ENCODE measurements around the gene PIGT. TPM values are rescaled to one million over a fixed set of nuclear protein-coding genes. Genes with fewer than 3 reads are reported as not detected.

PIGT gene
- total RNA-seq, 4 donors from 2014 or later: 85.0 to 122 (median 114) TPM

GRCh38 chr20:45395114-45395415, 20.9 kb upstream of the PIGT start:
- Histone ChIP-seq H3K4me3 (replicated peaks in 1 of 3) (no peak overlapping the region), H3K4me1 (no peaks in the 10 kb centered on the region), H3K9me3 (no peaks in the 10 kb centered on the region), H3K27ac (no peak overlapping the region), H3K36me3 (no peaks in the 10 kb centered on the region), H3K27me3 (no peaks in the 10 kb centered on the region)
- 89 to 91% methylated on average over 3 to 4 of the region's 7 CpGs for WGBS, 2 donors
- DNase-seq: no peak
- TF ChIP-seq CTCF (IDR thresholded peaks at IDR 0.05): no peak
- no peak for TF ChIP-seq POLR2A (IDR thresholded peaks at IDR 0.05)
- intact Hi-C loops (cut with DNase I): no loop called here

GRCh38 chr20:45399018-45399417, 16.9 kb upstream of the PIGT start:
- TF ChIP-seq POLR2A (IDR thresholded peaks at IDR 0.05): no peak
- TF ChIP-seq CTCF (IDR thresholded peaks at IDR 0.05): no peak
- no peak for DNase-seq
- no peaks in the 10 kb centered on the region for H3K9me3 ChIP-seq
- H3K36me3 ChIP-seq: no peaks in the 10 kb centered on the region
- 98 to 100% methylated on average over 1 of the region's 1 CpG for WGBS, 2 donors
- intact Hi-C loops (cut with DNase I): no loop called here
- H3K27me3 ChIP-seq: no peaks in the 10 kb centered on the region
- H3K4me1 ChIP-seq: no peaks in the 10 kb centered on the region
- H3K4me3 ChIP-seq (replicated peaks in 1 of 3): no peak overlapping the region
- H3K27ac ChIP-seq: no peak overlapping the region

- TF ChIP-seq CTCF (IDR thresholded peaks at IDR 0.05) (no peak), POLR2A (IDR thresholded peaks at IDR 0.05) (no peak)
- no peaks in the 10 kb centered on the region for H3K9me3 ChIP-seq
- WGBS, 2 donors: 96 to 98% methylated on average over 4 to 5 of the region's 6 CpGs
- no peak overlapping the region for H3K4me3 ChIP-seq (replicated peaks in 1 of 3)
- H3K4me1 ChIP-seq: peaks cover 0 to 3% of the 10 kb centered on the region in 2 donors
- no peak for DNase-seq
- H3K36me3 ChIP-seq: no peaks in the 10 kb centered on the region
- intact Hi-C loops (cut with DNase I): no loop called here
- H3K27me3 ChIP-seq: no peaks in the 10 kb centered on the region
- H3K27ac ChIP-seq: no peak overlapping the region
Measured at GRCh38 chr20:45400346-45401031, 15.5 kb upstream of the PIGT start.

GRCh38 chr20:45402946-45403345, 13.0 kb upstream of the PIGT start:
- Histone ChIP-seq H3K4me1 (peaks cover 0 to 6% of the 10 kb centered on the region in 2 donors), H3K4me3 (replicated peaks in 1 of 3) (no peak overlapping the region), H3K36me3 (no peaks in the 10 kb centered on the region), H3K27ac (no peak overlapping the region), H3K27me3 (no peaks in the 10 kb centered on the region), H3K9me3 (no peaks in the 10 kb centered on the region)
- WGBS, 2 donors: 94 to 97% methylated on average over 1 of the region's 1 CpG
- no peak for DNase-seq
- TF ChIP-seq POLR2A (IDR thresholded peaks at IDR 0.05) (no peak), CTCF (IDR thresholded peaks at IDR 0.05) (no peak)
- intact Hi-C loops (cut with DNase I): no loop called here

GRCh38 chr20:45404438-45404837, 11.5 kb upstream of the PIGT start:
- H3K27ac ChIP-seq: no peak overlapping the region

More at GRCh38 chr20:45404438-45404837, 11.5 kb upstream of the PIGT start:
- intact Hi-C loops (cut with DNase I): no loop called here
- H3K4me1 ChIP-seq: peaks cover 0 to 10% of the 10 kb centered on the region in 2 donors
- no peaks in the 10 kb centered on the region for H3K9me3 ChIP-seq
- TF ChIP-seq POLR2A (IDR thresholded peaks at IDR 0.05): no peak
- no peak for TF ChIP-seq CTCF (IDR thresholded peaks at IDR 0.05)
- no peak overlapping the region for H3K4me3 ChIP-seq (replicated peaks in 1 of 3)
- WGBS, 2 donors: 88 to 96% methylated on average over 1 of the region's 1 CpG
- no peaks in the 10 kb centered on the region for H3K27me3 ChIP-seq
- no peak for DNase-seq
- H3K36me3 ChIP-seq: no peaks in the 10 kb centered on the region

Measured in thyroid gland (tissue), 4 donors.